OCI-LY7 (cell line): Measurements from ENCODE around the gene ID3. TPM values are rescaled to one million over a fixed set of nuclear protein-coding genes. Genes with fewer than 3 reads are reported as not detected.
A peak's percentile ranks its signal among the peaks of the same experiment; 100 is the strongest.

Experiments
- BruUV-seq: library from RNA; stranded (reverse); fragments of 400-500 nt; replicated peaks from 2 replicates; lab custom pipeline; 2021; lab: Mats Ljungman, UMichigan
- CTCF ChIA-PET: fragments of 300-600 bp; sonication (Branson Sonifier 250); formaldehyde crosslinking; loops from one replicate; lab custom pipeline; 2022; ENCODE audit warnings: antibody characterized with exemption; ENCODE audit not compliant: unreplicated experiment; lab: Charles Lee
- POLR2A ChIA-PET: fragments of 300-600 bp; sonication (Branson Sonifier 250); formaldehyde crosslinking; loops from one replicate; lab custom pipeline; 2022; ENCODE audit warnings: antibody characterized with exemption; lab: Charles Lee
- DNase-seq: peaks from one replicate; pipeline ENCODE4 v3.0.0-alpha.2; 2015; ENCODE audit warnings: low spot score
- H2AFZ ChIP-seq: fragments of 200-600 bp; sonication (generic), shearing (Covaris generic); 2 replicates; pipeline ENCODE4 v1.6.1; 2014; ENCODE audit warnings: mild to moderate bottlenecking, antibody characterized with exemption, low read length, moderate library complexity
- H3K27ac ChIP-seq: fragments of 200-600 bp; sonication (generic); 2 replicates; pipeline ENCODE4 v1.5.1; 2014; ENCODE audit warnings: mixed run types, low read depth, mild to moderate bottlenecking, moderate library complexity, low read length, inconsistent platforms; ENCODE audit not compliant: poor library complexity, severe bottlenecking
- H3K36me3 ChIP-seq: fragments of 200-600 bp; sonication (generic); 2 replicates; pipeline ENCODE4 v1.6.1; 2014; ENCODE audit warnings: mild to moderate bottlenecking, antibody characterized with exemption, low read length, moderate library complexity, mixed read lengths; ENCODE audit not compliant: insufficient read depth
- H3K4me1 ChIP-seq: fragments of 200-600 bp; sonication (generic); 2 replicates; pipeline ENCODE4 v1.5.1; 2014; ENCODE audit warnings: mild to moderate bottlenecking, low read length; ENCODE audit not compliant: insufficient read depth, poor library complexity, severe bottlenecking
- H3K4me2 ChIP-seq: fragments of 200-600 bp; sonication (generic); 2 replicates; pipeline ENCODE4 v1.6.1; 2014; ENCODE audit warnings: mild to moderate bottlenecking, low read length
- H3K4me3 ChIP-seq: fragments of 200-600 bp; sonication (generic); 2 replicates; pipeline ENCODE4 v1.5.1; 2014; ENCODE audit warnings: mild to moderate bottlenecking, low read depth, low read length; ENCODE audit not compliant: poor library complexity, severe bottlenecking
- H3K79me2 ChIP-seq: fragments of 200-600 bp; sonication (generic); 2 replicates; pipeline ENCODE4 v1.6.1; 2016; ENCODE audit warnings: low read depth, mild to moderate bottlenecking, low read length, moderate library complexity, mixed read lengths; ENCODE audit not compliant: insufficient read depth
- H3K9me2 ChIP-seq: fragments of 200-600 bp; sonication (generic); 2 replicates; pipeline ENCODE4 v1.6.1; 2016; ENCODE audit warnings: mild to moderate bottlenecking, low read length, mixed read lengths; ENCODE audit not compliant: insufficient read depth
- H3K9me3 ChIP-seq: fragments of 200-600 bp; sonication (generic); 2 replicates; pipeline ENCODE4 v1.6.1; 2014; ENCODE audit warnings: mild to moderate bottlenecking, mixed run types, low read length, mixed read lengths
- H4K20me1 ChIP-seq: fragments of 200-600 bp; sonication (generic); 2 replicates; pipeline ENCODE4 v1.6.1; 2014; ENCODE audit warnings: mild to moderate bottlenecking, antibody characterized with exemption, low read length, moderate library complexity, mixed read lengths; ENCODE audit not compliant: insufficient read depth
- EZH2phosphoT487 ChIP-seq: fragments of 200-600 bp; sonication (generic); IDR thresholded peaks from 2 replicates; pipeline ENCODE4 v1.6.1; 2018; ENCODE audit warnings: low read depth, borderline replicate concordance, mild to moderate bottlenecking, mixed run types, antibody characterized with exemption, low read length, moderate library complexity, mixed read lengths
- intact Hi-C: fragments of 100-400 bp; cut with micrococcal nuclease; formaldehyde crosslinking; loops from one replicate; pipeline ENCODE4 v1.10.0; 2022; ENCODE audit not compliant: unreplicated experiment
- total RNA-seq, 2 experiments: library from RNA; depleted of rRNA in 1 of 2; stranded (reverse); fragments of >200 nt in 1 of 2; shearing (Covaris generic) in 1 of 2; gene quantifications; 2 replicates each; pipeline ENCODE4 v1.2.3, GENCODE V29; 2014 to 2022
- TF ChIP-seq, protein P1 (sequence below): fragments of 200-600 bp; sonication (generic); conservative IDR thresholded peaks from 2 replicates; pipeline ENCODE4 v1.5.1; 2014; ENCODE audit warnings: mild to moderate bottlenecking, antibody characterized with exemption, low read length, moderate library complexity, mixed read lengths

ID3 gene
- total RNA-seq, 2 experiments from 2014 or later, result 629 to 1,658 TPM

GRCh38 chr1:23562137-23562876, 3.0 kb upstream of the ID3 start:
- ChIA-PET CTCF (no interaction called here), POLR2A (interaction anchor here (0.6 to 12.1 kb wide), 6 partner anchors 11 to 59 kb away, joined by 3 to 259 read pairs (median 24); no protein-coding TSS in a partner anchor)
- Histone ChIP-seq H3K9me2 (no peaks in the 10 kb centered on the region), H3K27ac (peak overlapping the region; percentile 97), H3K4me3 (peak overlapping the region; percentile 94), H3K79me2 (peaks cover 44% of the 10 kb centered on the region), H4K20me1 (peaks cover 18% of the 10 kb centered on the region), H3K9me3 (no peaks in the 10 kb centered on the region), H3K4me2 (peak overlapping the region; percentile 97), H2AFZ (peak overlapping the region; percentile 22; the same call in 1 of the 2 replicates), H3K4me1 (peaks cover 61% of the 10 kb centered on the region), H3K36me3 (peaks cover 20% of the 10 kb centered on the region)
- TF ChIP-seq EZH2phosphoT487, result no peak
- TF ChIP-seq, protein P1, sequence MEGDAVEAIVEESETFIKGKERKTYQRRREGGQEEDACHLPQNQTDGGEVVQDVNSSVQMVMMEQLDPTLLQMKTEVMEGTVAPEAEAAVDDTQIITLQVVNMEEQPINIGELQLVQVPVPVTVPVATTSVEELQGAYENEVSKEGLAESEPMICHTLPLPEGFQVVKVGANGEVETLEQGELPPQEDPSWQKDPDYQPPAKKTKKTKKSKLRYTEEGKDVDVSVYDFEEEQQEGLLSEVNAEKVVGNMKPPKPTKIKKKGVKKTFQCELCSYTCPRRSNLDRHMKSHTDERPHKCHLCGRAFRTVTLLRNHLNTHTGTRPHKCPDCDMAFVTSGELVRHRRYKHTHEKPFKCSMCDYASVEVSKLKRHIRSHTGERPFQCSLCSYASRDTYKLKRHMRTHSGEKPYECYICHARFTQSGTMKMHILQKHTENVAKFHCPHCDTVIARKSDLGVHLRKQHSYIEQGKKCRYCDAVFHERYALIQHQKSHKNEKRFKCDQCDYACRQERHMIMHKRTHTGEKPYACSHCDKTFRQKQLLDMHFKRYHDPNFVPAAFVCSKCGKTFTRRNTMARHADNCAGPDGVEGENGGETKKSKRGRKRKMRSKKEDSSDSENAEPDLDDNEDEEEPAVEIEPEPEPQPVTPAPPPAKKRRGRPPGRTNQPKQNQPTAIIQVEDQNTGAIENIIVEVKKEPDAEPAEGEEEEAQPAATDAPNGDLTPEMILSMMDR, result 0 out of 2 replicates have a peak, but pooled peaks have one; percentile 2
- peak; percentile 88 for DNase-seq
- intact Hi-C loops, result no loop called here
- BruUV-seq, result no TSS peak

- Histone ChIP-seq H4K20me1 (peaks cover 18% of the 10 kb centered on the region), H3K4me1 (peaks cover 61% of the 10 kb centered on the region), H3K79me2 (peaks cover 49% of the 10 kb centered on the region), H3K9me2 (no peaks in the 10 kb centered on the region), H3K9me3 (no peaks in the 10 kb centered on the region), H3K36me3 (peaks cover 25% of the 10 kb centered on the region), H2AFZ (peak overlapping the region; percentile 22; the same call in 1 of the 2 replicates), H3K4me3 (peak overlapping the region; percentile 94), H3K4me2 (peak overlapping the region; percentile 97), H3K27ac (peak overlapping the region; percentile 97)
- intact Hi-C loops, result no loop called here
- no peak for TF ChIP-seq EZH2phosphoT487
- TF ChIP-seq, protein P1, result no peak
- DNase-seq, result no peak
- POLR2A ChIA-PET, result interaction anchor here (0.7 to 12.1 kb wide), 4 partner anchors 12 to 60 kb away, joined by 4 to 259 read pairs (median 89); no protein-coding TSS in a partner anchor
- CTCF ChIA-PET, result no interaction called here
- BruUV-seq, result no TSS peak
Observed at GRCh38 chr1:23561813-23562100, 2.5 kb upstream of the ID3 start.
